Nephron (organoid): ENCODE measurements around the gene KRTAP10-11.

ENCODE experiments used
- H3K27ac Mint-ChIP-seq, 3 experiments: 2 replicates each; pipeline ENCODE4 v1.8.0; 2020; ENCODE audit warnings: mixed read lengths in 3 of 3, mild to moderate bottlenecking in 2 of 3, moderate library complexity in 1 of 3
- H3K27me3 Mint-ChIP-seq: 2 replicates; pipeline ENCODE4 v1.8.0; 2021; ENCODE audit warnings: low read depth, mild to moderate bottlenecking, moderate library complexity, mixed read lengths
- H3K36me3 Mint-ChIP-seq: 2 replicates; pipeline ENCODE4 v1.8.0; 2020; ENCODE audit warnings: low read depth, mixed read lengths
- H3K4me1 Mint-ChIP-seq: 2 replicates; pipeline ENCODE4 v1.8.0; 2020; ENCODE audit warnings: mixed read lengths
- H3K4me3 Mint-ChIP-seq, 3 experiments: 2 replicates each; pipeline ENCODE4 v1.8.0; 2020; ENCODE audit warnings: mild to moderate bottlenecking in 3 of 3, mixed read lengths in 3 of 3, moderate library complexity in 2 of 3
- H3K9me3 Mint-ChIP-seq: 2 replicates; pipeline ENCODE4 v1.8.0; 2020; ENCODE audit warnings: mixed read lengths
- CTCF ChIP-seq, 3 experiments: fragments of 200-600 bp; sonication (generic); IDR thresholded peaks; one replicate each; pipeline ENCODE4 v1.5.0; 2021; ENCODE audit warnings: antibody characterized with exemption in 3 of 3; ENCODE audit not compliant: unreplicated experiment in 3 of 3

The KRTAP10-11 gene

GRCh38 chr21:44694776-44695175 is 48.6 kb downstream of the KRTAP10-11 start:
- TF ChIP-seq CTCF (IDR thresholded peaks at IDR 0.05; ENCODE audit: unreplicated experiment in 3 of 3), result no peak
- Mint-ChIP-seq H3K9me3 (peaks cover 27% of the 10 kb centered on the region), H3K27ac (no peak overlapping the region), H3K4me3 (no peak overlapping the region), H3K36me3 (no peaks in the 10 kb centered on the region), H3K27me3 (peaks cover 49% of the 10 kb centered on the region), H3K4me1 (peaks cover 25% of the 10 kb centered on the region)

- Mint-ChIP-seq H3K27me3 (peaks cover 49% of the 10 kb centered on the region), H3K4me1 (peaks cover 20% of the 10 kb centered on the region)
- TF ChIP-seq CTCF (IDR thresholded peaks at IDR 0.05; ENCODE audit: unreplicated experiment in 3 of 3), result no peak
These were observed 49.0 kb downstream of the KRTAP10-11 start for GRCh38 chr21:44695184-44695583.

GRCh38 chr21:44695641-44696040 is 49.4 kb downstream of the KRTAP10-11 start:
- Mint-ChIP-seq H3K4me1 (peaks cover 18% of the 10 kb centered on the region), H3K36me3 (no peaks in the 10 kb centered on the region), H3K27ac (no peak overlapping the region), H3K27me3 (peaks cover 50% of the 10 kb centered on the region), H3K4me3 (no peak overlapping the region), H3K9me3 (peaks cover 27% of the 10 kb centered on the region)
- TF ChIP-seq CTCF (IDR thresholded peaks at IDR 0.05; ENCODE audit: unreplicated experiment in 3 of 3), result no peak

More at GRCh38 chr21:44695184-44695583, 49.0 kb downstream of the KRTAP10-11 start:
- no peaks in the 10 kb centered on the region for H3K36me3 Mint-ChIP-seq
- no peak overlapping the region for H3K27ac Mint-ChIP-seq
- peaks cover 27% of the 10 kb centered on the region for H3K9me3 Mint-ChIP-seq
- H3K4me3 Mint-ChIP-seq, result no peak overlapping the region

- Mint-ChIP-seq H3K4me1 (peaks cover 18% of the 10 kb centered on the region), H3K36me3 (no peaks in the 10 kb centered on the region), H3K27ac (no peak overlapping the region), H3K9me3 (peaks cover 27% of the 10 kb centered on the region), H3K27me3 (peaks cover 59% of the 10 kb centered on the region), H3K4me3 (no peak overlapping the region)
- TF ChIP-seq CTCF (IDR thresholded peaks at IDR 0.05; ENCODE audit: unreplicated experiment in 3 of 3), result no peak
These were observed 50.4 kb downstream of the KRTAP10-11 start for GRCh38 chr21:44696572-44696971.
